Astrocyte (in vitro differentiated cells and primary cell): ENCODE measurements around the gene GOLGA7B.

Source experiments
- EZH2 ChIP-seq: IDR thresholded peaks from 2 replicates; pipeline ENCODE4 v1.6.1; 2012; ENCODE audit warnings: mild to moderate bottlenecking, low read length, inconsistent platforms; ENCODE audit not compliant: insufficient read depth
- TF ChIP-seq, protein P1 (sequence below): IDR thresholded peaks from 2 replicates; pipeline ENCODE4 v1.5.1; 2011; ENCODE audit warnings: low read depth, mild to moderate bottlenecking, inconsistent platforms, low read length, moderate library complexity; ENCODE audit not compliant: insufficient read depth

DNA sequence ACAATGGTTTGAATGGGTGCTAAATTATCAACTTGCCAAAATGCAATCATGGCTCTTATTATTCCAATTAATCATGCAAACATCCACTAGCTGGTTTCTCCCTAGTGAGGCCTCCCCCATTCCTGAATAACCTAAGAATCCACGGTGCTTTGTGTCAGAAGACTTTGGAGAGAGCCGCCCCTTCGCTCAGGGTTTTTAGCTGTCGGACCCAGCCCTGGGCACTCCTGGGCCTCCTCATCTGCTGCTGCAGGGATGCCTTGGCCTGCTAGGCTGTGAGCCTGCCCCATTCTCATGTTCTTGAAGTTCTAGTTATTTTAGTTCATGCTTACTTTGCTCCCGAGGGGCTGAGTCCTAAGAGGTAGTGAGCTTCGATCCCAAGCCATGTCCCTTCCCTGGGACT is 43.7 kb upstream of the GOLGA7B start:
- TF ChIP-seq, protein P1, sequence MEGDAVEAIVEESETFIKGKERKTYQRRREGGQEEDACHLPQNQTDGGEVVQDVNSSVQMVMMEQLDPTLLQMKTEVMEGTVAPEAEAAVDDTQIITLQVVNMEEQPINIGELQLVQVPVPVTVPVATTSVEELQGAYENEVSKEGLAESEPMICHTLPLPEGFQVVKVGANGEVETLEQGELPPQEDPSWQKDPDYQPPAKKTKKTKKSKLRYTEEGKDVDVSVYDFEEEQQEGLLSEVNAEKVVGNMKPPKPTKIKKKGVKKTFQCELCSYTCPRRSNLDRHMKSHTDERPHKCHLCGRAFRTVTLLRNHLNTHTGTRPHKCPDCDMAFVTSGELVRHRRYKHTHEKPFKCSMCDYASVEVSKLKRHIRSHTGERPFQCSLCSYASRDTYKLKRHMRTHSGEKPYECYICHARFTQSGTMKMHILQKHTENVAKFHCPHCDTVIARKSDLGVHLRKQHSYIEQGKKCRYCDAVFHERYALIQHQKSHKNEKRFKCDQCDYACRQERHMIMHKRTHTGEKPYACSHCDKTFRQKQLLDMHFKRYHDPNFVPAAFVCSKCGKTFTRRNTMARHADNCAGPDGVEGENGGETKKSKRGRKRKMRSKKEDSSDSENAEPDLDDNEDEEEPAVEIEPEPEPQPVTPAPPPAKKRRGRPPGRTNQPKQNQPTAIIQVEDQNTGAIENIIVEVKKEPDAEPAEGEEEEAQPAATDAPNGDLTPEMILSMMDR, result no peak
- no peak for TF ChIP-seq EZH2
